HG03460 (cell line): Measurements from ENCODE around the gene AP2A2.

Source experiments
- ATAC-seq: cut with Tn5 transposase; IDR thresholded peaks from one replicate; pipeline ENCODE4 v1.9.1; 2021; ENCODE audit not compliant: unreplicated experiment

Gene AP2A2

GRCh38 chr11:925496-926301 lies at the start of gene AP2A2:
Gene AP2A2, plus strand, starts transcription at chr11:925870. Its CDS starts 152 bp downstream, at chr11:926022.
- peak; percentile 53 for ATAC-seq

DNA sequence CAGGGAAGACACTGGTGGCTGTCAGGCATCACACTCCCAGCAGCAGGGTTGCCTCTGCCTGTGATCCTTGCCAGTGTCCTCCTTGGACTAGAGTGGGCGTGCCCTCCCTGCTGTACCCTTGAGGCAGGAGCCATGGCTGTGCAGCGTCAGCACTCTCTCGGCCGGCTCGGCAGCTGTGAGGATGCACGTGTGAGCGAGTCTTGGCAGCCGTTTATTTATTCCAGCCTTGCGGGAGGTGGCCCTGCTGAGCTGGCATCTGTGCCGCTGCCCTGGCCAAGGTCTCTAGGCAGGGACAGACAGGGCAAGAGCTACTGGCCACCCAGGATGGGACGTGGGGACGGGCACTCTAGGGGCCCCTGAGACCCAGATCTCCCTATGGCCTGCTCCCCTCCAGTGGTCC lies 49.1 kb upstream of the AP2A2 start:
- ATAC-seq: no peak

GRCh38 chr11:877565-877964 lies 48.1 kb upstream of the AP2A2 start:
- ATAC-seq: no peak

DNA sequence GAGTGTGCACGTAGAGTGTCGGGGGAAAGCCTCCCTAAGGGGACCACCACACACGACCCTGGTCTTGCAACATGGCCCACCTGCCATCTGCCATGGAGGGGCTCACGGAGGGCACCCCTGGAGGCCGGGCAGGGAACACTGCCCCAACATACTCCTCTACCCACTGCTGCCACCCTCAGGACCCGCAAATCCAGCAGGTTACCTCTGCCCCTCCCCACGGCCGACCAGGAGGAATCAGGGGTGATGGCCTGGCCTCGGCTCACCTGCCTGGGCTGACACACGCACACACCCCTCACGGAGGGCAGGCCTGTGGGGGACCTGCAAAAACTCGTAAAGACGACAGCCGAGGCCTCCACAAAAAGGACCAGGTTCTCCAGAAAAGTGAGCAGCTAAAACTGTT lies 45.2 kb upstream of the AP2A2 start:
- ATAC-seq: no peak

- no peak for ATAC-seq
Measured at GRCh38 chr11:882596-882995, 43.1 kb upstream of the AP2A2 start.

GRCh38 chr11:883527-883926 lies 42.1 kb upstream of the AP2A2 start:
- no peak for ATAC-seq

GRCh38 chr11:884578-885070 lies 41.0 kb upstream of the AP2A2 start:
- no peak for ATAC-seq

- ATAC-seq: no peak
Measured at GRCh38 chr11:886568-886967, 39.1 kb upstream of the AP2A2 start.

DNA sequence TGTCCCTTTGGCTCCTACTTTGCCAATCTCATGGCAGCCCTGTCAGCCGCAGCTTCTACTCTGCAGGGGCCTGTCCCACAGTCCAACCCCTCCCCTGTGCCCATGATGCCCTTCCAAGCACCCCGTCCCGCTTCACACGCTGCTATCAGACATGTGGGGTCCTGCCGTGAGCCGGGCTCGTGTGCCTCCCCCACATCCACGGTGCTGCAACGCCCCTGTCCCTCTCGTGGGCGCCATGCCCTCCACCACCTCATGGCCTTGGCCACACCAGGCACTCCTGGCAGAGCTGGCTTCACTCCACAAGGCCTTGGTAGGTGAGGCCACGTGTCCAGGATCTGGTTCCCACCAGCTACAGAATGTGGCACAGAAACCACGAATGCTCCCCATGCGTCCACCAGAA lies 38.1 kb upstream of the AP2A2 start:
- no peak for ATAC-seq

DNA sequence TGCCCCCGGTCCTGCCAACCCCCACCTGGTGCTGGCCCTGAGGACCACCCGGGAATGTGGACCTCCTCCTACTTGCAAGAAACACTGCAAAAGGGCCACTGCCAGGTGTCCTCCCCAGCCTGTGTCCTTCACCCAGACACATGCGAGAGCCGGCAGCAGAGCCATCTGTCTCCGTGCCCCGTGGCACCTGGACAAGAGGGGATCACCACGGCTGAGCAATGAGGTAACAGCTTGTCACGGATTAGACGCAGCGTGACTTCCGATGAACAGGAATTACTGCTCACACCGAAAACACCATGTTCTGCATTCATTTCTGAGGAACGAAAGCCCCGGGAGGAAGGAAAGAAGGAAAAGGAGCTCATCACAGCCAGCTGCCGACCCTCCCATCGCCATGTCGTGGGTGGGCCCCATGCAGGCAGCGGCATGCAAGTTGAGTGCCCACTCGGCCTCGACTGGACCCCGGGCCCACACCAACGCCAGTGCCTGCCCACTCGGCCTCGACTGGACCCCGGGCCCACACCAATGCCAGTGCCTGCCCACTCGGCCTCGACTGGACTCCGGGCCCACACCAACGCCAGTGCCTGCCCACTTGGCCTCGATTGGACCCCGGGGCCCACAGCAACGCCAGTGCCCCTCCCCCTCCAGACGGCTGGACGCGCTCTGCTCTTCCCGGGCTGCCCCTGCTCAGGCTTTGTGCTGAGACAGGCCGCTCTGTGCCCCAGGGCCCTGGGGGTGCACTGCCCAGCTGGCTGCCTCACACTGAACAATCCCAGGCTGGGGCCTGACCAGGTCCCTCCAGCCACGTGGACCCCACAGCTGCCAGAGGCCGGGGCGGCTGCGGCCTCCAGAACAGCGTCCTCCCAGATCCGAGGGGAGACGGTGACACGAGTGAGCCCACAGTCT lies 37.1 kb upstream of the AP2A2 start:
- ATAC-seq: no peak

DNA sequence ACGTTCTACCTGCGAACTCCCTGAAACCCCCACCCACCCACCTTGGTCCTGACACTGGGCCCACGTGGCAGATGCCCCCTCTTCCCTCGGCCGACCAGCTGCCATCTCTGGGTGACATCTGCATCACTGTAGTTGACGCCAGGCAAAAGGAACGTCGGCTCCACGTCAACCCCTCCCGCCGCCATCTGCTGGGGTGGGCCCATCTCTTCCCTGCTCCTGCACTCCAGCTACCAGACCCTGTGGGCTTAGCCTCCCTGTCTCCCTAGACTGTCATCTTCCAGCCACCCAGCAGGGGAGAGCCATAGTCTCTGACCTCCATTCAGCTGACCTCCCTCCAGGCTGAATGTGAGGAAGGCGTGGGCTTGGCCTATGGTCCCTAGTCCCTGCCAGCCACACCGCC lies 36.4 kb upstream of the AP2A2 start:
- ATAC-seq: no peak

DNA sequence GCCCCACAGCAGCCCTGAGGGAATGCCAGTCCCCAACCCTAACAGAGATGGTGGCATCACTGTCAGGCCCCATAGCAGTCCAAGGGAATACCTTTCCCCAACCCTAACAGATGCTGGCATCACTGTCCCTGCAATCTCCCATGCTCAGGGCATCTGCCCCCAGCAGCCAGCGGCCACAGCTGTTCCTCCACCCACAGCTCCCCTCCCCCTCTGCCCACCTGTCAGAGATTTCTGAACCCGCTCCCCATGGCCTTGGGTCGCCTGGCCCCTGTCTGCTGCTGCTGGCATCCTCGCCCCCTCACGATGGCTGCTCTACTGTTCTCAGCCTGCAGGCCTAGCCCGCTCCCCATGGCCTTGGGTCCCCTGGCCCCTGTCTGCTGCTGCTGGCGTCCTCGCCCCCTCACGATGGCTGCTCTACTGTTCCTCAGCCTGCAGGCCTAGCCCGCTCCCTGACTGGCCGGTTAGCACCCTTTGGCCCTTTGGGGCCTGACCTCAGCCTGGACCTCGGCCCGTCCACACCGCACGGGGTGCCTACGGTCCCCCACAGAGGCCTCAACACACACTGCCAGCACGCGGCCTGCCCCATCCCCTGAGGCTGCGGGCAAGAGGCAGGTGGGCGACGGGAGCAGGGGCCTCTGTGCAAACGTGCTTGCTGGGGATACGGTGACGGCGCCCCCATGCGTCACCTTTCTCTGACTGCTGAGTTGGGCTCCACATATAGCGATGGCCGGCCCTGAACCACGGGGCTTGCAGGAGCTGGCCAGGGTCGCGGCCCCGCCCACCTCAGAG lies 35.8 kb upstream of the AP2A2 start:
- no peak for ATAC-seq

DNA sequence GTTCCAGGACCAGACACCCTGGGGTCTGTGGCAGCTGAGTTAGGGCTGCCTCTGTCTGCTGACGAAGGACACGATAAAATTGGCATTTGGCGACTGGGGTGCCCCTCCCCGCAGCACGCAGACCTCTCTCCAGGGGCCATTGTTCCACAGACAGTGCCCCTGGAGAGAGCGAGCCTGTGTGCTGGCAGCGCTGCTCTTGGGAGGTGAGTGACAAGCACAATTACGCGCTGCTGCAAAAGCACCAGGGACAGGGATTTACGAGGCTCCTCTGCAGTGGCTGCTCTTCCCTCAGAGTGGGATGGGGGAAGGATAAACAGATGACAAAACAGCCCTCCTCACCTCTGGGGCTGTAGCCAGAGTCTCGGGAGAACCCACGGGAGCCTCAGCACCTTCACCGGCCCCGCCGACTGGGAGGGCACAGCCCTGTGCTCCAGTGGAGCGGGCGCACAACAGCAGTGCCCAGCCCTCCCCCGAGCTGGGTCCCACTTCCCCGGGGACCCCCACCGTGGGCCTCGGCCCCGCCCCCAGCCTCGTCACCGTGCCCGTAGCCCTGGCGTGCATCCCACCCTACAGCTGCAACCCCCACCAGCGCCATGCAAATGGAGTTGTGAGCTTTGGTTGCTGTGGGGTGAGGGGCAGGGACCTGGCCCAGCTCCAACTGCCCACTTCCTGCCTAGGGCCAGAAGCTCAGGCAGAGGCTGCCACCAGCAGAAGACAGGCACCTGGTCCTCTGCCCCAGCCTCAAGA lies 34.7 kb upstream of the AP2A2 start:
- ATAC-seq: no peak

- no peak for ATAC-seq
Measured at GRCh38 chr11:893008-893654, 32.5 kb upstream of the AP2A2 start.

GRCh38 chr11:894575-895201 lies 31.0 kb upstream of the AP2A2 start:
- ATAC-seq: no peak

- no peak for ATAC-seq
Measured at GRCh38 chr11:895331-896110, 30.1 kb upstream of the AP2A2 start.

GRCh38 chr11:897253-898142 lies 28.2 kb upstream of the AP2A2 start:
- no peak for ATAC-seq

DNA sequence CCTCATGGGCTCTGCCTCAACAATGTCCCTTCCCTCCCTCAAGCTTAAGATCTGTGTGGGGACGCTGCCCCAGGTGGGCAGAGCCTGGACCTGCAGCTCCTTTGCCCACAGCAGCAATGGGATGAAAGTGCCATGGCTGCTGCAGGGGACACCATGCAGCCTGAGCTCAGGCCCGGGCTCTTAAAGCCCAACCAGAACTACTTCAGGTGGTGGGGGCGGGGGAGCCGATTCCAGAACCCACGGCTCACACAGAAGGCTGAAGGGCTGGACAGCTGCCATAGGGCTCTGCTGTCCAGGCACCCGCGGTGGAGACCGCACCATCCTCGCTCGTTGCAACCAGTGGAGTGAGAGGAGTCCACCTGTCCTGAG lies 27.5 kb upstream of the AP2A2 start:
- no peak for ATAC-seq
